Dedifferentiated amniotic fluid mesenchymal stem cell (primary cell): ENCODE measurements around the gene SLC6A12.
"Not testable (repeated sequence)": the region's sequence is repeated elsewhere in the genome, so short reads cannot be mapped to it uniquely, and the experiment has no call there.

Source experiments
- DNase-seq: peaks from one replicate; pipeline ENCODE4 v3.0.0-alpha.2; 2016; ENCODE audit errors: extremely low spot score

SLC6A12 gene

DNA sequence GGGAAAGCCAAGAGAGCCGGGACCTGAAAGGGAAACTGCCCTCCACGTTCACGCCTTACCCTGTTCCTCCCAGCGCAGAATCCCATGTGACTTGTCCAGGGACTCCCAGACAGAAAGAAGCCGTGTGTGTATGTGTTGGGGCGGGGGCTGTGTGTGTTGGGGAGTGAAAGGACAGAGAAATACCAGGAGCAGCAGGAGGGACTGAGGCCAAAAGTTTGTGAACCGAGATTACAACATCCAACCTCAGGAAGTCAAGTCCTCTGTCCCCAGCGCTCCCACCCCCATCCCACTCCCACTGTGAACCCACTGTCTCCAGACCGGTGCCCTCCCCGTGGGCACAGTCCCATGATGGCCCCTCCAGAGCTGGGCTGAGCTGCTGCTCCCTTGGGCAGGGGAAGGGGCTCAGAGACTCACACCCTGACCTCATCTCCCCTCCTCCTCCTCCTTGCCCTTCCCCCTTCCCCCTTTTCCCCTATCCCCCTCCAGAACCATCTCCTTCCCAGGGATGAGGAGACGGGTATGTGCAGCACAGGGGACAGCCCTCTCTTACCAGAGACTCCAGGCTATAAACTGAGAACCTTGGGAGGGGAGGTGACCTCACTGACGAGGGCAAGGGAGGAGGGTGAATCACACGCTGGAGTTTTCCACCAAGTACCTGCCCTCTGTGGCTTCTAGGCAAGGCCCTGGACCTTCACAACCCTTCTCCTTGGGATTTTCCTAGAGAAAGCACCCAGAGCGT, at the start of gene SLC6A12:
TSS of gene SLC6A12 (minus strand) at position 155 of the 739 bp plus-strand sequence. CDS start 4,171 bp downstream, outside the sequence.
- DNase-seq: no peak

DNA sequence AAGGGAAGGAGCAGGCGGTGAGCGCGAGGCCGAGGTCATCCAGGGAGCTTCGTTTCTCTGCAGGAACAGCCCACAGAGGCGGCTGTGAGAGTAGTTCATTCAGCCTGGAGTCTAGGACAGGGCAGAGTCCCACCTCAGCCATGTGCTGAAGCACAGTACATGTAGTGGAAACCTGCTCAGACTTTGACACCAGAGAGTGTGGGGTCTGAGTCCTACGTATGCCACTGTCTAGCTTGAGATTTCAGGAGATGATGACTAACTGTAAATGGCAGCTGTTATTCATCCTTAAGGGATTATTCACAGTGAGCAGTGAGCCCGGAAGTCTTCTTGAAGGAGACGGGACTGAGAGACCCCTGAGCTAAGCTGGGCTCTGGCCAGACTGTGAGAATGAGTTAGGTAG, 49.6 kb upstream of the SLC6A12 start:
- DNase-seq: no peak

DNA sequence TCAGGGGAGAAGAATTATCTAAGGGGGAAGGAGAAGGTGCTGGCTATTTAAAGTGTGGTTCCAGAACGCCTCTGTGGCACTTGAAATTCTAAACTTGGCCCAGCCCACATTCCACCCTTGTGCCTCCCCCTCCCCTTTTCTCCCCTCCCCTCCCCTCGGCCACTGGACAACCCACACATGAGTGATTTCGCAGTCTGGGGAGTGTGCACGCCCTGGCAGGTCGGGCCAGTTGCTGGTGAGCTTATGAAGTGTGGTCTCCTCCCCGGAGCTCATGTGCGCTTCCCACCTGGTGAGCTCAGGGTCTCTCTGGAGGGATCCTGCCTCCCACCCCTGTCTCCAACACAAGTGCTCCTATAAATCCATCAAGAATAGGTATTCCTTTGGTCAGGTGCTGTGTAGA, 48.9 kb upstream of the SLC6A12 start, which contains the start of gene SLC6A13:
TSS of gene SLC6A13 (minus strand) at position 20 of the 400 bp plus-strand sequence. CDS start 2,784 bp downstream, outside the sequence.
- no peak for DNase-seq

DNA sequence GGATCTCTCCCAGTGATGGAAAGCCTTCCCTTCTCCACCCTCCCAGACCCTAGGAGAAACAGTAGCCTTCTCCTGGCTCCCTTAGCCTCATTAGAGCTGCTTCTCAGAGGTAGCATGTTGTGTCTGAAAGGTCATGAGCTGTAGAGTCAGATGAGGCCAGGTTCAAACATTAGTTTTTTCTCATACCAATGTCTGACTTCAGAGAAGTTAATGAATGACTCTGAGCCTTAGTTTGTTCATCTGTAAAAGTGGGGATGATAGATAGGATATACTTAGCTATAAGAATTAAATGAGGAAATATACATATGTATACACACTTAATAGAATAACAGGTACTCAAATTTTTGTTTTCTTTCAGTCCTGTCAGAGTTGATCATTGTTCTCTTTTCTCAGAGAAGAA, 48.2 kb upstream of the SLC6A12 start:
- DNase-seq: no peak

DNA sequence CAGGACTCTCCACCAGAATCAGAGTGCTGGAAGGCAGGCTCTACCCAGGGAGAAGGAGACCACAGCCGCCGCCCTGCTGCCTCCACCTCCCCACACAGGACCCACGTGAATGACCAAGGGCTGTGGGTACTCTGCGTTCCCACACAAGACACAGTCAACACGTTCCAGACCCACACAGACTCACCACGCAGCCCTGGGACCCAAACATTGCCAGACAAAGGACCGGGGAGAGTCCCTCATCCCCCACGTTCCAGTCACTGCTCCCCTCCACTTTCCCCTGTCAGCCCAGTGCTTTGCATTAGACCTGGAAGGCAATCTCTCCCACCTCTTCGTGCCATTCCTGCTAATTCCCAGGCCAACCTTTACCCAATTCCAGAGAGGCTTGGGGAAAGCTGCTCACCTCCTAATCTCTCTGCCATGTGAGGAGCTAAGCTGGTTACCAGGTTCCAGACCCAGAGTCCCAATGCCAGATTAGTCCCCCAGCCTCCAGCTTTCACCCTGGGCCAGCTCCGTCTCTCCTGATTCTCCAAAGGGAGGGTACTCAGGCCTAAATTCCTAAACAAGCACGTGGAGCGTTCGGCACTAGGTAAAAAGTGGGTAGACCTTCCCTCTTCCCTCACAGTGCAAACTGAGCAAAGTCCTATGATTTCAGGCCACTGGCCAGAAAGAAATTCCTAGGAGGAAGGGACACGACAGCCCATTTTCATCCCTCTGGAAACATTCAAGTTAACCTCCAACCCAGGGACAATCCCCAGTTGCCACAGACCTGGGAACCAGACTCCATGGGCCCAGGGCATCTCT, 43.8 kb upstream of the SLC6A12 start:
- DNase-seq: no peak

DNA sequence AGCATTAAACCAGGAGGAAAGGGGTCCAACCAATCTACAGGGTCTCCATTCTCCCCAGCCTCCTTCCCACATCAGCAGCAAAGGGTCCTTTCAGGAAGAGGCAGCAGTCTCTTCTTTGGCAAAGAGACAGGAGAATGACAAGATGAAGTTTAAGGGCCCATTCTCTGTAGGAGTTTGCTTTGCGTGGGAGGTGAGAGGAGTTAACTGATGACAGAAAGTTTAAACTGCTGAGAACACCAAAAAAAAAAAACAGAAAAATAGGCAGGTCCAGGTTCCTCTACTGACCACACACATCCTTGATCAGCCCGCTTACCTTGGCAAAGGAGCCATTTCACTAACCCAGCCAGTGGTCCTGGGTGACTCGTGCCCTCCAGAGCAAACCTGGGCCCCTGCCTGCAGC, 43.0 kb upstream of the SLC6A12 start:
- no peak for DNase-seq

DNA sequence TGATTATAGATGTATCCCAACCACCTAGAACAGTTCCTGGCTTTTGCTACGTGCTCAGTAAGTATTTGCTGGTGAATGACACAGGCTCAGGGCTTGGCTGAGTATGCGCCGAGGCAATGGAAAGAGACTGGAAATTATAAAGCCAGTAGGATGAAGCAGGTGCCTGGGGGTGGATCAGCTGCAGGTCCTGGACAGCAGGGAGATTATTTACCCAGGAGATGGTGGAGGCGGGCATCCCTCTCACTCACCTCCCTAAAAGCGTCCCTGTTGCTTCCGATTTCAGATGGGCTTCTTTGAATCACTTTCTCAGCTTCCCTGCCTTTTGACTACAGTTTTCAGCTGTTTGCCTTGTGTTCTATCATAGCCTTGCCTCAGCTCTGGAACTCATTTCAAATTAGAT, 42.3 kb upstream of the SLC6A12 start:
- DNase-seq: no peak

DNA sequence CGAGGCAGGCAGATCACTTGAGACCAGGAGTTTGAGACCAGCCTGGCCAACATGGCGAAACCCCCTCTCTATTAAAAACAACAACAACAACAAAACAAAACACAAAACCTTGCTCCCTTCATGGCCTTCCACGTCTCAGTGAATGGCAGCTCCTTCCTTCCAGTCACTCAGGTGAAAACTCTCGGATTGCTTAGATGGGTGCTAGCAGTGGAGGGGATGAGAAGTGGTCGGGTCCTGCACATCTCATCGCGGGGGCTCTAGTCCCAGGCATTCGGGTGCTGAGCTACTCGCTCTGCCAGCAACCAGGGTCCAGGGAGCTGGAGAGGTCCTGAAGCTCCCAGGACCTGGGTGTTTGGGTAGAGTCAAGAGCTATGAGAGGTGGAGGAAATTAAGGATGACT, 41.0 kb upstream of the SLC6A12 start:
- DNase-seq: no peak

DNA sequence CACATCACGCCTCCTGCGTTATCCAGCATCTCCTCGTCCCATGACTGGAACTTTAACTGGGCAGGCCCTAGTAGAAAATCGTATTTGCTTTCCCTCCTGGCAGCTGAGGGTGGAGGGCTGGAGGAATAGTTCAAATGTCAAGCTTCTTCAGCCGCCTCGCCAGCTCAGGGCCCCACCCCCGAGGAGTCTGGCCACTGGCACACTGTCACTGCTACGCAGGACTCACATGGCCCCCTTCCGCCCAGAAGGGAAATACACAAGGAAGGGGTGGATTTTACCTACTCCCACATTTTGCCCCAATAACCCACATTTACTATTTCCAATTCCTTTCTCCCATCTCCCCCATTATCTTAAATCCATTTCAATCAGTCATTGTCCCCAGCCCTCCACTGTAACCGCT, 40.1 kb upstream of the SLC6A12 start:
- DNase-seq: no peak

DNA sequence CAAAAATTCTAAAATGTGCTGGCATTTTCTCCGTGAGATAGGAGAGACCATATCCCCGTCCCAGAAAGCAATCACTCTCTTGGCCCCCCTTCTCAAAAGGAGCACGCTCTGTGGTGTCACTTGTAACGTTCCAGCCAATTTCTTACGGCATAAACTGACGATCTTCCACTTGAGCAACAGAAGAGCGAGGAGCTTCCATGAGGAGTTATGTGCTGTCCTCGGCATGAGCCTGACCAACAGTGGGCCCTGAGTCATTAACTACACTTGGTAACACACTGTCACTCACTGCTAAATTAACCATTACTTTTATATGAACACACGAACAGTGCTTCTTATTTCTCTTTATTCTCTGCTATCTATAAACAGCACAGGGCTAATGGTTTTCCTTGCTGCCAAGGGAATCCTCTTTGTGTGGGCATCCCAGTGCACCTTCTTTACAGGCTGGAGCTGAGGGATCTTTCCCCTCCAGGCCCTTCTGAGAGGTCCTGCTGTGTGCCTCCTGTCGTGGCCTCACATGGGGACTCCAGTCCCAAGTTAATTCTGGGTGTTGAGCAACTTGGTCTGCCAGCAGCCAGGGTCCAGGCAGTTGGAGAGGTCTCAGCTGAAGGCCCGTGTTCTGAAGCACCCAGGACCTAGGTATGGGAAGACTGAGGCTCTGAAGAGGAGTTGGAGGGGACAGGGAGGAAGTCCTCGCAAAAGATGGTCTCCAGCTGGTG, 39.3 kb upstream of the SLC6A12 start:
- DNase-seq: no peak

DNA sequence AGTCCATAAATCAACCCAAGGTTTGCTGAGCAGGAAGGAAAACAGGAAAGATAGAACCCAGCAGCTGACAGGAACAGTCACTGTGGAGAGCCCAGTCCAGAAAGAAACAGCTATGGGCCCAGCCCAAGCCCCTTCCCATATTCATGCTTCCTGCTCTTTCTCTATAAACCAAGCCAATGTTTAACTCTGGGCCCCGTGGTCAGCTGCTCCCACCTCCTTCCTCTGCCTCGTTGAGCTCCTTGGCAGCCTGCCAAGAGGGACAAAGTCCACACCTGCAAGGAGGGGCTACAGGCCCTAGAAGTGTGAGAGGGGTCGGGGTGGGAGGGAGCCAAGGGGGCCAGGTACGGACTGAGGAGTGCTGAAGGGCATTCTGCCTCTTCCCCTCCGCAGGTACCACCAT, 38.7 kb upstream of the SLC6A12 start:
- DNase-seq: no peak

DNA sequence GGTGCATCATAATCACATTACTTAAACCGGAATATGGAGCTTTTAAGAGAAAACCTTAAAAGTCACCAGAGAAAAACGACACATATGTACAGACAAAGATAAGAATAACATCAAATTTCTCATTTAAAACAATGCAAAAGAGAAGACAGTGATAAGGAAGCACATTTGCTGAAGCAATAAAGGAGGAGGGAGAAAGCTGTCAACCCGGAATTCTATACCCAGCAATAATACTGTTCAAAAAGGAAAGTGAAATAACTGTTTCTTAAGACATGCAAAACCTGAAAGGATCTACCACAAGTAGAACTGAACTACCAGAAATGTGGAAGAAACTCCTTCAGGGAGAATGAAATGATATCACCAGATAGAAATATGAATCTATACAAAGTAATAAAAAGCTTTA, 33.3 kb upstream of the SLC6A12 start:
- DNase-seq: no peak

DNA sequence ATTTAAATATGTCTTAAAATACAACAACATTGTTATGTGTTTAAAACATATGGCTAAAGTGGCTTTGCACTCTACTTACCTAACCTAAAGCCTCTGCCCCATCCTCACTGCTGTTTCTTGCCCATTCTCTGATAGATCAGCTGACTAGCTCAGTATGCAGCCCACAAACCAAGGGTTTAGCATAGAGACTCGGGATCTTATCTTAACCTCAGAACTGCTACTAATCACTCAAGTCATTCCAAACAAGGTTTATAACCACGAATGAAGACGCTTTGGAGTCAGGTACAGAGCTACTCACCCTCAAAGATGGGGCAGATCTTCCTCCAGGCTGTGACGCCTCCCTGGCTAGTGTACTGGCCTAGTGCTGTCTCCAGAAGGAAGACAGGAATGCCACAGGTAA, 29.4 kb upstream of the SLC6A12 start:
- DNase-seq: no peak

DNA sequence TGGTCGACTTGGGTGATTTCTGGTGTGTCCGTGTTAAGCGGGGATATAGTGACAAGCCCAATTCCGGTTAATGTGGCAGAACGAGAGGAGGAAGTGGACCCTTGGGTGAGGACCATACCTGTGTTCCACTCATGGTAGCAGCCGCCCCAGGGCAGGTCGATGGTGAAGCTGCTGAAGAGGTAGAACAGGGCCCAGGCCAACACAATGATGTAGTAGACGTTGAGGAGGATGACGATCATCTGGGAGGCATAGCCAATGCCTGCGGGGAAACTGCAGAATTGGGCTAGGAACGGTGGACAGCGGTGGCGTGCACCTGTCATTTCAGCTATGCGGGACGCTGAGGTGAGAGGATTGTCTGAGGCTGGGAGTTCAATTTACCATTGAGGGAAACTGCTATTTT, 28.5 kb upstream of the SLC6A12 start:
- no peak for DNase-seq

DNA sequence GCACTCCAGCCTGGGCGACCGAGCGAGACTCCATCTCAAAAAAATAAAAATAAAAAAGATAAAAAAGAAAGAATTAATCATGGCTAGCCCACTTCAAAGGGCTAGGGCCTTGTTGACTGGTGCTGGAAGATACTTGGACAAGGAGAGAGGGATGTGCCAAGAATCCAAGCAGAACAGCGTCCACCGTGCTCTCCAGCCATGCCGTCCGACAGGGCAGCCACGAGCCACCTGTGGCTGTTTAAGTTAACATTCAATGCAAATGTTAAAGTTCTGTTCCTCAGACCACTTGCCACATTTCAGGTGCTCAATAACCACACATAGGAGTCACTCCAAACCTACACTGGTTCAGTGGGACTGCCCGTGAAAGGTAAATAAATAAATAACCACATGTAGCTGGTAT, 27.3 kb upstream of the SLC6A12 start:
- no peak for DNase-seq

DNA sequence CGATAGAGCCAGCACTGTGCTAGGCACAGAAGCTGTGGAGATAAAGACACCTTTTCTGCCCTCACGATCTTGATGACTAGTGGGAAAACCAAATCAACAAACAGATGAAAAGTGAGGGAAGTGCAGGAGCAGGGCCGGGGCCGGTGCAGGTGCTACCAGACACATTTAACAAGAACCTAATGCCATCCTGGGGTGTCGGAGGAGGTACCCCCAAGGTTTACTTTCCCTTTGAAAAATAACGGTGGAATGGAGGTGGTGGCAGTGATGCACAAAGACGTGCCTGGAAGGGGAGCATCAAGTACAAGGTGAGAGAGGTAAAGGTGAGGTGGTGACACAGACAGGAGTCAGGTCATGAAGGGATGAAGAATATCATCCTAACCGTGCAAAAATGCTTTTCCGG, 26.6 kb upstream of the SLC6A12 start:
- no peak for DNase-seq

DNA sequence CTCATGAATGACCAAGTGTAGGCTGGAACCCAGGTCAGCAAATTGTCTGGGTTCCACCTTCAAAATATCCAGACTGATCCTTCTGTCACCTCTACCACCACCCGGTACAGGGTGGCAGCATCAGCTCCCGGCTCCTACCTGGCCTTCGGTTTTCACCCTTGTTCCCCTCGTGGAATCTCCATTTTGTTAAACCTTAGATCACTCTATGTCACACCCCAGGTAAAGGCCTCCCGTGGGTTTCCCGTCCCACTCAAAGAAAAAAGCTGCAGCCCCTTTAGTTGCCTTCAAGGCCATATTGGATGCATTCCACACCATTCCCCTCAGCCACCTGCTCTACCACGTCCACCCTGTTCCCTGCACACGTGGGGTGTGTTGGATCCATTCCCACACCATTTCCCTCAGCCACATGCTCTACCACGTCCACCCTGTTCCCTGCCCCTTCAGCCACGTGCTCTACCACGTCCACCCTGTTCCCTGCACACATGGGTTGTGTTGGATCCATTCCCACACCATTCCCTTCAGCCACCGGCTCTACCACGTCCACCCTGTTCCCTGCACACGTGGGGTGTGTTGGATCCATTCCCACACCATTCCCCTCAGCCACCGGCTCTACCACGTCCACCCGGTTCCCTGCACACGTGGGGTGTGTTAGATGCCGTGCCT, 24.9 kb upstream of the SLC6A12 start:
- no peak for DNase-seq

DNA sequence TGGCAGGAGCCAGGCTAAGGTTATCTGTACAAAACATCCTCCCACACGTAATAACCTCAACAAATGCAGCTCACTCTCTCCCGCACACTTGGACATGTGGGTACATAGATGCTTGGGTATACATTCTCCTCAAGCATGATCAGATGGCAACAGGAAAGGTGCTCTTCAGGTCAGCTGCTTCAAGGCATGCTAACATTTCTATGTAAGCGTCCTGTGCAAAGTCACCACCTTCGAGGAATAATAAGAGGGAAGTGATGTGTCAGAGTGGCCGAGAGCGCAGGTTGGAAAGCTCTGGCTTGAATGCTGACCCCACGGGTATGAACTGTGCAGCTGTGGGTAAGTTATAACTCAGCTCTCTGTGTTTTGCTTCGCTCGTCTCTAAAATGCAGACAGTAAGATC, 24.2 kb upstream of the SLC6A12 start:
- DNase-seq: no peak

DNA sequence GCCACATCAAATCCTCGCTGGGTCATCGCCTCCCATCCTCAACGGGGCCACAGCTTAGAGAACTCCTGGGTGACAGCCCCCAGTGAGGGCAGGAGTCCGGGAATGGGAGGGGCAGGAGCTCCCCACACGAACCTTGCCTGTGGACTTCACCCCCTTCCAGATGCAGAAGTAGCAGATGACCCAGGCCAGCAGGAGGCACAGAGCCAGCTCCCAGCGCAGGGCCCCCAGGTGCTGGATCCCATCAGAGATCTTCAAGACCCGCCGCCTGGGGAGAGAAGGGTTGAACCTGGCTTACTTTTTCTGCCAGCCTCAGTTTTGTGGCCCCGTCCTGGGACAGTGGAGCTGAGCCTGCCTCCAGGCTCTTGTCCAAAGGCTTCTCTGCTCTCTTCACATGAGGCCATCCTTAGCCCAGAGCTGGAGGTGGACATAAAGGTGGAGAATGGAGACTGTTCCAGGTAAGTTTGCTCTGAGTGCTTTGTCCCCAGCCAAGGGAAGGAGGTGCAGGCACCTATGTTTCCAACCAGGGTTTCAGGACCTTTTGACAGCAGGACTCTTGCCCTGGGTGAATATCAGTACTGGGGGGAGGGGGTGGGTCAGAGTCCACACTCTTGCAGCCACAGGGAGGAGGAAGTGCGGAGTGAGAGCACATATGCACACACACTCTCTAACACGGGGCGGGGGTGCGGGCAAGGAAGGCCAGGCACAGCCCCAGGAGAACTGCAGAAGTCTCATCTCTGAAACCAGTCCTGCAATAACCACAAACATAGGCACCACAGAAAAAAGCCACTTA, 23.3 kb upstream of the SLC6A12 start:
- no peak for DNase-seq

DNA sequence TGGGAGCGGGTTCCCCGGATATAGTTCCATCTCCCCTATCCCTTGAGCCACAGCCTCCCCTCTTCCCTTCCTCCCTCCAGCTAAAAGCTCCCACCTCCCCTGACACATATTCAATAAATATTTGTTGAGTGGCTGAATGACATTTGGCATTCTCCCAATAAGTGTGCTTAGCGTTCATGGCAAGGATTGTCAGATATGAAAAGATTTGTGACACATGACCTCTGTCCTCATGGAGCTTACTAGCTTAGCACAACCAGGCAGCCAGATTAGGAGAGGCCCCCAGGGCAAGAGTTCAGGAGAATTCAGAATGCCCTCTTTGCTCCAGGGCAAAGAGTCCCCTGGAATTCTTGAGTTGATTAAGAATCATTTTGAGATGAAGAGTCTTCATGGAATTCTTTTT, 22.5 kb upstream of the SLC6A12 start:
- no peak for DNase-seq

DNA sequence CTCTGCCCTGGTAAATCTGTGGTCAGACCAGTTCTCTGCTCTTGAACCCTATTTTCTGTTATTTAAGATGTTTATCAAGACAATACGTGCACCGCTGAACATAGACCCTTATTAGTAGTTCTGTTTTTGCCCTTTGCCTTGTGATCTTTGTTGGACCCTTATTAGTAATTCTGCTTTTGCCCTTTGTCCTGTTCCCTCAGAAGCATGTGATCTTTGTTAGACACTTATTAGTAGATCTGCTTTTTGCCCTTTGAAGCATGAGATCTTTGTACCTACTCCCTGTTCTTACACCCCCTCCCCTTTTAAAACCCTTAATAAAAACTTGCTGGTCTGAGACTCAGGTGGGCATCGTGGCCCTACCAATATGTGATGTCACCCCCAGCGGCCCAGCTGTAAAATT, 22.0 kb upstream of the SLC6A12 start:
- not testable (repeated sequence) for DNase-seq
